Parathyroid adenoma (tissue), 2 donors: Measurements from ENCODE around the gene DESI2.
"Not testable (repeated sequence)": the region's sequence is repeated elsewhere in the genome, so short reads cannot be mapped to it uniquely, and the experiment has no call there.

Experiments used
- H2AFZ ChIP-seq: fragments of 300-600 bp; sonication (generic); one replicate; pipeline ENCODE4 v1.7.0; 2017; ENCODE audit warnings: antibody characterized with exemption, mild to moderate bottlenecking
- H3K27ac ChIP-seq: fragments of 300-600 bp; sonication (generic); one replicate; pipeline ENCODE4 v1.7.0; 2017
- H3K27me3 ChIP-seq: fragments of 300-600 bp; sonication (generic); one replicate; pipeline ENCODE4 v1.7.0; 2017; ENCODE audit warnings: low read length; ENCODE audit not compliant: control insufficient read depth, insufficient read depth
- H3K36me3 ChIP-seq: fragments of 300-600 bp; sonication (generic); one replicate; pipeline ENCODE4 v1.7.0; 2017; ENCODE audit warnings: low read length; ENCODE audit not compliant: control insufficient read depth, insufficient read depth
- H3K4me1 ChIP-seq: fragments of 300-600 bp; sonication (generic); one replicate; pipeline ENCODE4 v1.7.0; 2017; ENCODE audit warnings: control low read depth
- H3K4me2 ChIP-seq: fragments of 300-600 bp; sonication (generic); one replicate; pipeline ENCODE4 v1.7.0; 2017; ENCODE audit warnings: low read length
- H3K4me3 ChIP-seq: fragments of 300-600 bp; sonication (generic); one replicate; pipeline ENCODE4 v1.7.0; 2017; ENCODE audit warnings: low read depth, low read length
- H3K79me2 ChIP-seq: fragments of 300-600 bp; sonication (generic); one replicate; pipeline ENCODE4 v1.7.0; 2017; ENCODE audit warnings: control low read depth
- H3K9ac ChIP-seq: fragments of 300-600 bp; sonication (generic); one replicate; pipeline ENCODE4 v1.7.0; 2017; ENCODE audit warnings: mild to moderate bottlenecking
- H3K9me3 ChIP-seq: fragments of 300-600 bp; sonication (generic); one replicate; pipeline ENCODE4 v1.7.0; 2017; ENCODE audit warnings: low read length; ENCODE audit not compliant: control insufficient read depth
- CTCF ChIP-seq: fragments of 300-600 bp; sonication (generic); IDR thresholded peaks from one replicate; pipeline ENCODE4 v1.7.0; 2017; ENCODE audit warnings: antibody characterized with exemption, mild to moderate bottlenecking
- donor health status: primary hyperparathyroidism.

The DESI2 gene

GRCh38 chr1:244657421-244657820, 4.5 kb downstream of the DESI2 start:
- Histone ChIP-seq H3K79me2 (peaks cover 23% of the 10 kb centered on the region), H3K27me3 (no peaks in the 10 kb centered on the region), H3K36me3 (no peaks in the 10 kb centered on the region), H3K4me1 (no peaks in the 10 kb centered on the region), H2AFZ (no peak overlapping the region), H3K4me2 (no peak overlapping the region), H3K9me3 (no peaks in the 10 kb centered on the region), H3K27ac (peak overlapping the region; percentile 20), H3K9ac (no peak overlapping the region), H3K4me3 (no peak overlapping the region)
- TF ChIP-seq CTCF: no peak

GRCh38 chr1:244659694-244660093, 6.8 kb downstream of the DESI2 start:
- H3K36me3 ChIP-seq: no peaks in the 10 kb centered on the region
- H3K9me3 ChIP-seq: no peaks in the 10 kb centered on the region
- no peak overlapping the region for H3K9ac ChIP-seq
- no peak overlapping the region for H3K4me3 ChIP-seq
- no peaks in the 10 kb centered on the region for H3K27me3 ChIP-seq
- no peak overlapping the region for H3K27ac ChIP-seq
- H3K4me2 ChIP-seq: no peak overlapping the region
- H3K79me2 ChIP-seq: peaks cover 15% of the 10 kb centered on the region
- no peaks in the 10 kb centered on the region for H3K4me1 ChIP-seq
- no peak for TF ChIP-seq CTCF
- H2AFZ ChIP-seq: no peak overlapping the region

GRCh38 chr1:244660595-244660994, 7.7 kb downstream of the DESI2 start:
- no peak for TF ChIP-seq CTCF
- Histone ChIP-seq H3K27me3 (no peaks in the 10 kb centered on the region), H3K4me2 (no peak overlapping the region), H3K79me2 (peaks cover 15% of the 10 kb centered on the region), H3K36me3 (no peaks in the 10 kb centered on the region), H3K9ac (no peak overlapping the region), H3K4me3 (no peak overlapping the region), H2AFZ (no peak overlapping the region), H3K4me1 (no peaks in the 10 kb centered on the region), H3K27ac (no peak overlapping the region), H3K9me3 (no peaks in the 10 kb centered on the region)

- not testable (repeated sequence) for H3K4me2 ChIP-seq, H3K9me3 ChIP-seq, H3K4me1 ChIP-seq, H3K4me3 ChIP-seq, H2AFZ ChIP-seq, H3K27me3 ChIP-seq, H3K27ac ChIP-seq, H3K36me3 ChIP-seq, H3K9ac ChIP-seq
- H3K79me2 ChIP-seq: peaks cover 15% of the 10 kb centered on the region
Observed at GRCh38 chr1:244661569-244662312, 8.8 kb downstream of the DESI2 start.

GRCh38 chr1:244662599-244662998, 9.7 kb downstream of the DESI2 start:
- Histone ChIP-seq H3K79me2 (peaks cover 18% of the 10 kb centered on the region), H3K36me3 (no peaks in the 10 kb centered on the region), H3K27ac (no peak overlapping the region), H2AFZ (no peak overlapping the region), H3K27me3 (no peaks in the 10 kb centered on the region), H3K4me3 (no peak overlapping the region), H3K4me1 (no peaks in the 10 kb centered on the region), H3K9me3 (no peaks in the 10 kb centered on the region), H3K9ac (no peak overlapping the region), H3K4me2 (no peak overlapping the region)
- no peak for TF ChIP-seq CTCF
